ENCODE data around the gene GAL3ST1. TPM values are rescaled to one million over a fixed set of nuclear protein-coding genes. Genes with fewer than 3 reads are reported as not detected.

The GAL3ST1 gene
- total RNA-seq, 1 donor from 2014 or later, result 8.8 TPM

DNA sequence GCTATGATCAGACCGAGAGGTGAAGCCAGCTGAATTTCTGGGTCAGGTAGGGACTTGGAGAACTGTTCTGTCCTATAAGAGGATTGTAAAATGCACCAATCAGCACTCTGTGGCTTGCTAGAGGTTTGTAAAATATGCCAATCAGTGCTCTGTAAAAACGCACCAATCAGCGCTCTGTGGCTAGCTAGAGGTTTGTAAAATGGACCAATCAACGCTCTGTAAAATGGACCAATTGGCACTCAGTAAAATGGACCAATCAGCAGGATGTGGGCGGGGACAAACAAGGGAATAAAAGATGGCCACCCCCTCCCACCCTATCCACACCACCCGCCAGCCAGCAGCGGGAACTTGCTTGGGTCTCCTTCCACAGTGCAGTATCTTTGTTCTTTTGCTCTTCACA, 62.6 kb downstream of the GAL3ST1 start:
- H3K27me3 Mint-ChIP-seq (ENCODE audit: low read depth), result no peaks in the 10 kb centered on the region
- no peak overlapping the region for H3K4me3 Mint-ChIP-seq
- TF ChIP-seq, protein P1, sequence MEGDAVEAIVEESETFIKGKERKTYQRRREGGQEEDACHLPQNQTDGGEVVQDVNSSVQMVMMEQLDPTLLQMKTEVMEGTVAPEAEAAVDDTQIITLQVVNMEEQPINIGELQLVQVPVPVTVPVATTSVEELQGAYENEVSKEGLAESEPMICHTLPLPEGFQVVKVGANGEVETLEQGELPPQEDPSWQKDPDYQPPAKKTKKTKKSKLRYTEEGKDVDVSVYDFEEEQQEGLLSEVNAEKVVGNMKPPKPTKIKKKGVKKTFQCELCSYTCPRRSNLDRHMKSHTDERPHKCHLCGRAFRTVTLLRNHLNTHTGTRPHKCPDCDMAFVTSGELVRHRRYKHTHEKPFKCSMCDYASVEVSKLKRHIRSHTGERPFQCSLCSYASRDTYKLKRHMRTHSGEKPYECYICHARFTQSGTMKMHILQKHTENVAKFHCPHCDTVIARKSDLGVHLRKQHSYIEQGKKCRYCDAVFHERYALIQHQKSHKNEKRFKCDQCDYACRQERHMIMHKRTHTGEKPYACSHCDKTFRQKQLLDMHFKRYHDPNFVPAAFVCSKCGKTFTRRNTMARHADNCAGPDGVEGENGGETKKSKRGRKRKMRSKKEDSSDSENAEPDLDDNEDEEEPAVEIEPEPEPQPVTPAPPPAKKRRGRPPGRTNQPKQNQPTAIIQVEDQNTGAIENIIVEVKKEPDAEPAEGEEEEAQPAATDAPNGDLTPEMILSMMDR (conservative IDR thresholded peaks at IDR 0.05), result no peak
- H3K9me3 Mint-ChIP-seq, result peaks cover 4% of the 10 kb centered on the region
- no peaks in the 10 kb centered on the region for H3K4me1 Mint-ChIP-seq
- H3K27ac Mint-ChIP-seq (ENCODE audit: unreplicated experiment), result no peak overlapping the region
- no peak for DNase-seq (ENCODE audit: low read depth, low spot score)
- no peaks in the 10 kb centered on the region for H3K36me3 Mint-ChIP-seq (ENCODE audit: low read depth)

DNA sequence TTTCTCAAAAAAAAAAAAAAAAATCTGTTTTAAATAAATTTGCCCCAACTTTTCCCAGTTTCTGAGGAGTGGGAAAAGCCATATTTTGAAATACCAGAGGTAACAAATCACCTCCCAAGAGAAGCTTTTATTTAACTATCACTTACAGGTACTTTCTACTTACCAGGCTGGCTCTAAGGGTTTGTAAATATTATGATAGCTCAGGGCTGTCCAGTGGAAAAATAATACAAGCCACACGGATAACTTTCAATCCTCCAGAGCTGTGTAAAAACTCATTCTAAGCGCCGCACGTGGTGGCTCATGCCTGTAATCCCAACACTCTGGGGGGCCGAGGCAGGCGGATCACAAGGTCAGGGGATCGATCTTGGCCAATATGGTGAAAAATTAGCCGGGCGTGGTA, 63.4 kb downstream of the GAL3ST1 start:
- Mint-ChIP-seq H3K4me3 (no peak overlapping the region), H3K36me3 (ENCODE audit: low read depth) (no peaks in the 10 kb centered on the region), H3K9me3 (peaks cover 4% of the 10 kb centered on the region), H3K27me3 (ENCODE audit: low read depth) (no peaks in the 10 kb centered on the region), H3K4me1 (no peaks in the 10 kb centered on the region), H3K27ac (ENCODE audit: unreplicated experiment) (no peak overlapping the region)
- no peak for DNase-seq (ENCODE audit: low read depth, low spot score)
- TF ChIP-seq, protein P1 (conservative IDR thresholded peaks at IDR 0.05), result no peak

DNA sequence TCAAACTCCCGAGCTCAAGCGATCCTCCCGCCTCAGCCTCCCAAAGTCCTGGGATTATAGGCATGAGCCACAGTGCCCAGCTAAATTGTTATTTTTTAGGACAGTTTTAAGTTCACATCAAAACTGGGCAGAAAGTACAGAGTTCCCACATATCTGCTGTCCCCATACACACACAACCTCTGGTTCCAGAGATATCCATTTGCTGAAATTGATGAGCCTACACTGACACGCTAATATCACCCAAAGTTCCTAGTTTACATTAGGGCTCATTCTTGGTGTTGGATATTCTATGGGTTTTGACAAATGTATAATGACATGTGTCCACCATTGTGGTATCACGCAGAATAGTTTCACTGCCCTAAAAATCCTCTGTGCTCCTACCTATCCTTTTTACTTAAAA, 66.2 kb downstream of the GAL3ST1 start:
- H3K36me3 Mint-ChIP-seq (ENCODE audit: low read depth), result no peaks in the 10 kb centered on the region
- H3K4me3 Mint-ChIP-seq, result no peak overlapping the region
- H3K4me1 Mint-ChIP-seq, result no peaks in the 10 kb centered on the region
- H3K9me3 Mint-ChIP-seq, result peaks cover 3% of the 10 kb centered on the region
- TF ChIP-seq, protein P1 (conservative IDR thresholded peaks at IDR 0.05), result no peak
- no peaks in the 10 kb centered on the region for H3K27me3 Mint-ChIP-seq (ENCODE audit: low read depth)
- no peak overlapping the region for H3K27ac Mint-ChIP-seq (ENCODE audit: unreplicated experiment)
- DNase-seq (ENCODE audit: low read depth, low spot score), result no peak

DNA sequence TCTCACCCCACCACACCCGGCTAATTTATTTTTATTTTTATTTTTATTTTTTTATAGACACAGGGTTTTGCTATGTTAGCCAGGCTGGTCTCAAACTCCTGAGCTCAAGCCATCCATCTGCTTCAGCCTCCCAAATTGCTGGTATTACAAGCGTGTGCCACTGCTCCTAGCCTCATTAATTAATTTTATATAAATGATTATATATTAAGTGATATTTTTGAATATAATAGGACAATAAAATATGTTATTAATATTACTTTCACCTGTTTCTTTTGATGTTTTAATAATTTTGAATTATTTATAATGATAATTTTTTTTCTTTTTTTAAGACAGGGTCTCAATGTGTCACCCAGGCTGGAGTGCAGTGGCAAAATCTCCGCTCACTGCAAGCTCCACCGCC, 66.8 kb downstream of the GAL3ST1 start:
- no peaks in the 10 kb centered on the region for H3K4me1 Mint-ChIP-seq
- no peaks in the 10 kb centered on the region for H3K36me3 Mint-ChIP-seq (ENCODE audit: low read depth)
- H3K27me3 Mint-ChIP-seq (ENCODE audit: low read depth), result no peaks in the 10 kb centered on the region
- no peak for DNase-seq (ENCODE audit: low read depth, low spot score)
- peaks cover 2% of the 10 kb centered on the region for H3K9me3 Mint-ChIP-seq
- no peak overlapping the region for H3K4me3 Mint-ChIP-seq
- no peak overlapping the region for H3K27ac Mint-ChIP-seq (ENCODE audit: unreplicated experiment)
- TF ChIP-seq, protein P1 (conservative IDR thresholded peaks at IDR 0.05), result no peak

DNA sequence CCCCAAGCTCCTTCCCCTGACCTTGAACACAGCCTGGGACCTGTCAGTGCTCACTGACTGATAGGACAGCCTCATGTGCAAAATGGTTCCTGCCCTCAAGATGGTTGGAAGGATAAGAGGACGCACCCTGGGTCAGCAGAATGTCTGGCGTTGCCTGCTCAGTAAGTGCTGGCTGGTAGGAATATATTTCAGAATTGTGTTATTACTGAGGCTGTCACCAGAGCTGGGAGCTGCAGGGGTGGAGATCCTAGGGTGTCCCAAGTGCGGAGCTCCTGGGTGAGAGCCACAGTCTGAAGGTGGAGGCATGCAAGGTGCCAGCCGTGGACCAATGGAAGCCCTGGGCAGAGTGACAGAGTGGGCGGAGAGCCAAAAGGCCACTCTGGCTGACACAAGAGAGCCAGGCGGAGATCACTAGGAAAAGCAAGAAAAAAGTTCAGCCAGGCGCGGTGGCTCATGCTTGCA, 67.9 kb downstream of the GAL3ST1 start:
- Mint-ChIP-seq H3K4me1 (no peaks in the 10 kb centered on the region), H3K9me3 (no peaks in the 10 kb centered on the region), H3K36me3 (ENCODE audit: low read depth) (no peaks in the 10 kb centered on the region), H3K27ac (ENCODE audit: unreplicated experiment) (no peak overlapping the region), H3K27me3 (ENCODE audit: low read depth) (no peaks in the 10 kb centered on the region), H3K4me3 (no peak overlapping the region)
- TF ChIP-seq, protein P1 (conservative IDR thresholded peaks at IDR 0.05), result no peak
- no peak for DNase-seq (ENCODE audit: low read depth, low spot score)

Other genes starting within 250 kb of the GAL3ST1 start
- gene TBC1D10A, start 247.7 kb downstream of the GAL3ST1 start, total RNA-seq, result 8.2 and 8.5 TPM in 2 replicates
- 252 and 265 TPM in 2 replicates for gene SF3A1, start 217.8 kb downstream of the GAL3ST1 start, total RNA-seq
- 8.3 and 9.3 TPM in 2 replicates for gene CCDC157, start 217.7 kb downstream of the GAL3ST1 start, total RNA-seq
- 27.4 and 29.2 TPM in 2 replicates for gene RNF215, start 187.3 kb downstream of the GAL3ST1 start, total RNA-seq
- 10.8 and 11.6 TPM in 2 replicates for gene SEC14L2, start 177.6 kb downstream of the GAL3ST1 start, total RNA-seq
- gene MTFP1, start 148.9 kb downstream of the GAL3ST1 start, total RNA-seq, result 37.4 and 38.9 TPM in 2 replicates
- gene SEC14L3, start 102.6 kb downstream of the GAL3ST1 start, total RNA-seq, result not detected in 2 replicates
- 0.11 and 0.21 TPM in 2 replicates for gene SEC14L4, start 69.0 kb downstream of the GAL3ST1 start, total RNA-seq
- 3.3 and 3.6 TPM in 2 replicates for gene SEC14L6, start 27.9 kb downstream of the GAL3ST1 start, total RNA-seq
- gene PES1, start 17.2 kb upstream of the GAL3ST1 start, total RNA-seq, result 107 and 115 TPM in 2 replicates
- gene TCN2, start 32.5 kb upstream of the GAL3ST1 start, total RNA-seq, result 16.2 and 17.4 TPM in 2 replicates
- 4.4 and 4.5 TPM in 2 replicates for gene SLC35E4, start 61.1 kb upstream of the GAL3ST1 start, total RNA-seq
- 7.8 and 8.1 TPM in 2 replicates for gene DUSP18, start 93.2 kb upstream of the GAL3ST1 start, total RNA-seq
- gene OSBP2, start 120.2 kb upstream of the GAL3ST1 start, total RNA-seq, result 2.8 TPM in 2 replicates

All from neural crest cell (in vitro differentiated cells).